Nephron progenitor cell (in vitro differentiated cells): ENCODE results near the gene PCNX3.
A peak's percentile ranks its signal among the peaks of the same experiment; 100 is the strongest.

Source experiments
- DNase-seq: peaks from one replicate; pipeline ENCODE4 v3.0.0; 2021
- H3K27ac Mint-ChIP-seq: 2 replicates; pipeline ENCODE4 v1.8.0; 2021; ENCODE audit warnings: mild to moderate bottlenecking, moderate library complexity, mixed read lengths
- H3K27me3 Mint-ChIP-seq: 2 replicates; pipeline ENCODE4 v1.8.0; 2021; ENCODE audit warnings: mild to moderate bottlenecking, low read depth, mixed read lengths; ENCODE audit not compliant: poor library complexity
- H3K36me3 Mint-ChIP-seq: 2 replicates; pipeline ENCODE4 v1.8.0; 2021; ENCODE audit warnings: low read depth, mixed read lengths
- H3K4me1 Mint-ChIP-seq: 2 replicates; pipeline ENCODE4 v1.8.0; 2021; ENCODE audit warnings: mixed read lengths
- H3K4me3 Mint-ChIP-seq: 2 replicates; pipeline ENCODE4 v1.8.0; 2021; ENCODE audit warnings: mild to moderate bottlenecking, moderate library complexity, mixed read lengths
- H3K9me3 Mint-ChIP-seq: 2 replicates; pipeline ENCODE4 v1.8.0; 2021; ENCODE audit warnings: mild to moderate bottlenecking, moderate library complexity, mixed read lengths
- TF ChIP-seq, protein P1 (sequence below): fragments of 200-600 bp; sonication (generic); IDR thresholded peaks from 2 replicates; pipeline ENCODE4 v1.5.0; 2021; ENCODE audit warnings: antibody characterized with exemption

PCNX3 gene

GRCh38 chr11:65615229-65615949 is at the start of gene PCNX3:
TSS of gene PCNX3 (plus strand) at chr11:65615776. CDS start at chr11:65616312, 536 bp downstream.
- Mint-ChIP-seq H3K27me3 (peaks cover 3% of the 10 kb centered on the region), H3K27ac (peak within 1 kb of the TSS; percentile 98), H3K9me3 (no peaks in the 10 kb centered on the region), H3K4me1 (peaks cover 39% of the 10 kb centered on the region), H3K36me3 (peaks cover 13% of the 10 kb centered on the region), H3K4me3 (peak within 1 kb of the TSS; percentile 96)
- TF ChIP-seq, protein P1, sequence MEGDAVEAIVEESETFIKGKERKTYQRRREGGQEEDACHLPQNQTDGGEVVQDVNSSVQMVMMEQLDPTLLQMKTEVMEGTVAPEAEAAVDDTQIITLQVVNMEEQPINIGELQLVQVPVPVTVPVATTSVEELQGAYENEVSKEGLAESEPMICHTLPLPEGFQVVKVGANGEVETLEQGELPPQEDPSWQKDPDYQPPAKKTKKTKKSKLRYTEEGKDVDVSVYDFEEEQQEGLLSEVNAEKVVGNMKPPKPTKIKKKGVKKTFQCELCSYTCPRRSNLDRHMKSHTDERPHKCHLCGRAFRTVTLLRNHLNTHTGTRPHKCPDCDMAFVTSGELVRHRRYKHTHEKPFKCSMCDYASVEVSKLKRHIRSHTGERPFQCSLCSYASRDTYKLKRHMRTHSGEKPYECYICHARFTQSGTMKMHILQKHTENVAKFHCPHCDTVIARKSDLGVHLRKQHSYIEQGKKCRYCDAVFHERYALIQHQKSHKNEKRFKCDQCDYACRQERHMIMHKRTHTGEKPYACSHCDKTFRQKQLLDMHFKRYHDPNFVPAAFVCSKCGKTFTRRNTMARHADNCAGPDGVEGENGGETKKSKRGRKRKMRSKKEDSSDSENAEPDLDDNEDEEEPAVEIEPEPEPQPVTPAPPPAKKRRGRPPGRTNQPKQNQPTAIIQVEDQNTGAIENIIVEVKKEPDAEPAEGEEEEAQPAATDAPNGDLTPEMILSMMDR = no peak
- DNase-seq = peak; percentile 99

- Mint-ChIP-seq H3K4me1 (peaks cover 77% of the 10 kb centered on the region), H3K27ac (peak overlapping the region; percentile 98), H3K9me3 (no peaks in the 10 kb centered on the region), H3K27me3 (peaks cover 2% of the 10 kb centered on the region), H3K36me3 (no peaks in the 10 kb centered on the region), H3K4me3 (peak overlapping the region; percentile 97)
- TF ChIP-seq, protein P1 = no peak
- DNase-seq = no peak
These were observed 46.2 kb upstream of the PCNX3 start for GRCh38 chr11:65569164-65569972.

DNA sequence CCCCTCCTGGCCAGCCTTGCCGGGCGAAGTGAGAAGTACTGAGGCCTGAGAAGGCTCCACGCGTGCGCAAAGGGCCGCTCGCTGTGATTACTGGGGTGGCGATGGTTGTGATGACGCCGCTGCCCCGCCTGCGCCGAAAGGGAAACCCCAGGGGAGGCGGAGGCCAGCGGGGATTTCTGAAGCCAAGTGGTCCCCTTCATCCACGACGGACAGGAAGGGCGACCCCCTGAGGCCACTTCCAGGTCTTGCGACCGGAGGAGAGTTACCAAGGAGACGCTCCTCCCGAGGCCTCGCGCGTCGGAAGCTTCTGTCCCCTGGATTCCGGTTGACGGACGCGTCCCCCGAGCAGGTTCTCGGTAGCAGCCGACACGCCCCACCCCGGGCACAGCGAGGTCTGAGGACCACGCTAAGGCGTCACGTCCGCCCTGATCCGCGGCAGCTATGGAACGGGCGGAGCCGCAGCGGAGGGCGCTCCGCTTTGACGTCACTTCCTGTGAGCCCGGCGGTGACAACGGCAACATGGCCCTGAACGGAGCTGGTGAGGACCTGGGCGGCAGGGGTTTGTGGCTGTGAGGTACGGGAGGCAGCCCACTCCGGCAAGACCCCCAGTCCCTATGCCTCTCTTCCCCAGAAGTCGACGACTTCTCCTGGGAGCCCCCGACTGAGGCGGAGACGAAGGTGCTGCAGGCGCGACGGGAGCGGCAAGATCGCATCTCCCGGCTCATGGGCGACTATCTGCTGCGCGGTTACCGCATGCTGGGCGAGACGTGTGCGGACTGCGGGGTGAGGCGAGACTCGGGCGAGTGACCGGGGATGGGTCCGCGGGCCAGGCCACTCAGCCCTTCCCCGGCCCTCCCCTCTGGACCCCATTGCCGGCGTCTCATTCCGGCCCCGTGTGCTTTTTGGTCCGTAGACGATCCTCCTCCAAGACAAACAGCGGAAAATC is 45.3 kb upstream of the PCNX3 start, which contains the start of gene ZNRD2:
Gene ZNRD2, plus strand, starts transcription at position 505 of the 946 bp plus-strand sequence. Its CDS starts 15 bp downstream, at position 520.
- H3K36me3 Mint-ChIP-seq = no peaks in the 10 kb centered on the region
- H3K27me3 Mint-ChIP-seq = peaks cover 10% of the 10 kb centered on the region
- DNase-seq = peak; percentile 97
- H3K4me1 Mint-ChIP-seq = peaks cover 83% of the 10 kb centered on the region
- peak within 1 kb of the TSS; percentile 97 for H3K4me3 Mint-ChIP-seq
- TF ChIP-seq, protein P1 = peak; percentile 63
- no peaks in the 10 kb centered on the region for H3K9me3 Mint-ChIP-seq
- peak within 1 kb of the TSS; percentile 98 for H3K27ac Mint-ChIP-seq

- TF ChIP-seq, protein P1 = no peak
- no peaks in the 10 kb centered on the region for H3K9me3 Mint-ChIP-seq
- peaks cover 14% of the 10 kb centered on the region for H3K27me3 Mint-ChIP-seq
- DNase-seq = no peak
- peaks cover 77% of the 10 kb centered on the region for H3K4me1 Mint-ChIP-seq
- no peaks in the 10 kb centered on the region for H3K36me3 Mint-ChIP-seq
- peak overlapping the region; percentile 94 for H3K27ac Mint-ChIP-seq
- peak overlapping the region; percentile 97 for H3K4me3 Mint-ChIP-seq
These were observed 44.2 kb upstream of the PCNX3 start for GRCh38 chr11:65571420-65571819.

DNA sequence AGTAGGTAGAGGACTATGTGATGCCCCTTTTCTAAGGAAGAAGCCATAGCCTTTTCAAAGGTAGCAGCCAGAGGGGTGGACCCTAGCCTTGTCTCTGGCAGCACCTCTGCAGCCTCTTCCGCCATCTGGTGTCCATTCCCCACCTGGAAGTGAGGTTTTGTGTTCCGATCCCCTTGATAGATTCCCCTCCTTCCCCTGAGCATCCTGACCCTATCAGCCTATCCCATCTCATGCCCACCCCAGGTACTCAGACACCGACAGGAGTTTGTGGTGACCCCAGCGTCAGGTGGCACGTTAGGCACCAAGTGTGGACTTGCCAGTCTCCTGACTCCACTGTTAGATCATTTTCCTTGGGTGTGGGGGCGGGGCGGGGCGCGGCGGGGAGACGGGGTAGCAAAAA is 43.6 kb upstream of the PCNX3 start:
- H3K4me3 Mint-ChIP-seq = peak overlapping the region; percentile 97
- H3K9me3 Mint-ChIP-seq = no peaks in the 10 kb centered on the region
- H3K36me3 Mint-ChIP-seq = no peaks in the 10 kb centered on the region
- peaks cover 18% of the 10 kb centered on the region for H3K27me3 Mint-ChIP-seq
- H3K4me1 Mint-ChIP-seq = peaks cover 77% of the 10 kb centered on the region
- H3K27ac Mint-ChIP-seq = peak overlapping the region; percentile 94
- TF ChIP-seq, protein P1 = peak; percentile 23
- no peak for DNase-seq
